Neural progenitor cell (in vitro differentiated cells): ENCODE measurements around the gene GPR137B. TPM values are rescaled to one million over a fixed set of nuclear protein-coding genes. Genes with fewer than 3 reads are reported as not detected.

Experiments used
- DNase-seq: peaks from one replicate; pipeline ENCODE4 v3.0.0-alpha.2; 2016; ENCODE audit warnings: low spot score
- H2AFZ ChIP-seq: fragments of 200-600 bp; sonication (generic); replicated peaks from 2 replicates; pipeline ENCODE4 v1.6.1; 2016; ENCODE audit warnings: antibody characterized with exemption
- H3F3A ChIP-seq: fragments of 200-600 bp; sonication (generic); 2 replicates; pipeline ENCODE4 v1.6.1; 2016; ENCODE audit warnings: antibody characterized with exemption, low read depth
- H3K27ac ChIP-seq: fragments of 200-600 bp; sonication (generic); 2 replicates; pipeline ENCODE4 v1.5.1; 2016; ENCODE audit warnings: mild to moderate bottlenecking
- H3K27me3 ChIP-seq: fragments of 200-600 bp; sonication (generic); 2 replicates; pipeline ENCODE4 v1.6.1; 2016; ENCODE audit warnings: mild to moderate bottlenecking, moderate library complexity
- H3K36me3 ChIP-seq: fragments of 200-600 bp; sonication (generic); 2 replicates; pipeline ENCODE4 v1.5.1; 2016
- H3K4me1 ChIP-seq: fragments of 200-600 bp; sonication (generic); 2 replicates; pipeline ENCODE4 v1.6.1; 2016; ENCODE audit warnings: mixed run types
- H3K4me2 ChIP-seq: fragments of 200-600 bp; sonication (generic); 2 replicates; pipeline ENCODE4 v1.6.1; 2016
- H3K4me3 ChIP-seq: fragments of 200-600 bp; sonication (generic); 2 replicates; pipeline ENCODE4 v1.5.1; 2016
- H3K79me2 ChIP-seq: fragments of 200-600 bp; sonication (generic); 2 replicates; pipeline ENCODE4 v1.6.1; 2016; ENCODE audit warnings: low read depth
- H3K9ac ChIP-seq: fragments of 200-600 bp; sonication (generic); 2 replicates; pipeline ENCODE4 v1.6.1; 2016
- H3K9me3 ChIP-seq: fragments of 200-600 bp; sonication (generic); 2 replicates; pipeline ENCODE4 v1.5.1; 2016; ENCODE audit warnings: low read depth
- H4K20me1 ChIP-seq: fragments of 200-600 bp; sonication (generic); 2 replicates; pipeline ENCODE4 v1.6.1; 2016; ENCODE audit warnings: low read depth
- H3K27ac Mint-ChIP-seq: 3 replicates; pipeline ENCODE4 v1.8.0; 2021; ENCODE audit warnings: mixed read lengths
- H3K27me3 Mint-ChIP-seq: 2 replicates; pipeline ENCODE4 v1.8.0; 2022; ENCODE audit warnings: low read depth, mild to moderate bottlenecking, inconsistent platforms, moderate library complexity, mixed read lengths; ENCODE audit not compliant: insufficient read depth
- H3K36me3 Mint-ChIP-seq: 3 replicates; pipeline ENCODE4 v1.8.0; 2021; ENCODE audit warnings: mixed read lengths
- H3K4me1 Mint-ChIP-seq: 3 replicates; pipeline ENCODE4 v1.8.0; 2021; ENCODE audit warnings: mixed read lengths
- H3K4me3 Mint-ChIP-seq: 3 replicates; pipeline ENCODE4 v1.8.0; 2021; ENCODE audit warnings: mild to moderate bottlenecking, moderate library complexity, mixed read lengths
- H3K9me3 Mint-ChIP-seq: 3 replicates; pipeline ENCODE4 v1.8.0; 2020; ENCODE audit warnings: mixed read lengths
- EZH2 ChIP-seq: fragments of 200-600 bp; sonication (generic); IDR thresholded peaks from 2 replicates; pipeline ENCODE4 v1.6.1; 2017; ENCODE audit warnings: antibody characterized with exemption, mild to moderate bottlenecking, moderate library complexity
- EZH2phosphoT487 ChIP-seq: fragments of 200-600 bp; sonication (generic); IDR thresholded peaks from 2 replicates; pipeline ENCODE4 v1.6.1; 2017; ENCODE audit warnings: antibody characterized with exemption
- total RNA-seq: library from RNA; depleted of rRNA; stranded (reverse); fragments of >200 nt; gene quantifications from 2 replicates; pipeline ENCODE4 v1.2.3, GENCODE V29; 2015; ENCODE audit warnings: low replicate concordance
- TF ChIP-seq, protein P1 (sequence below): fragments of 200-600 bp; sonication (generic); IDR thresholded peaks from 2 replicates; pipeline ENCODE4 v1.5.1; 2017; ENCODE audit warnings: antibody characterized with exemption, mild to moderate bottlenecking

The GPR137B gene
- total RNA-seq, 1 donor from 2014 or later, result 4.3 TPM

DNA sequence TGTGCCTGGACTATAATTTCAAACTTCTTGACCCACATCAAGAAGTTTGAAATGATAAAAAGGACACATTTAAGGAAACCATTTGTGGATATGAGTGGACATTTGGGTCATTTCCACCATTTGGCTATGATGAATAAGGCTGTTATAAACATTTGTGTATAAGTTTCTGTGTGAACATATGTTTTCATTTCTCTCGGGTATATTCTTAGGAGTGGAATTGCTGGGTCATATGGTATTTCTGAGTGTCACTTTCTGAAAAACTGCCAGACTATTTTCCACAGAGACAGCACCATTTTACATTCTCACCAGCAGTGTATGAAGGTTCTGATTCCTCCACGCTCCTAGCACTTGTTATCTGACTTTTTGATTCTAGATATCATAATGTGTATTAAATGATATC is 50.8 kb downstream of the GPR137B start:
- Mint-ChIP-seq H3K36me3 (peaks cover 60% of the 10 kb centered on the region), H3K4me3 (no peak overlapping the region), H3K9me3 (peaks cover 14% of the 10 kb centered on the region), H3K4me1 (no peaks in the 10 kb centered on the region), H3K27me3 (peaks cover 3% of the 10 kb centered on the region), H3K27ac (no peak overlapping the region)
- H3K4me2 ChIP-seq, result no peak overlapping the region
- H2AFZ ChIP-seq, result no peak overlapping the region
- H3K36me3 ChIP-seq, result no peaks in the 10 kb centered on the region
- no peaks in the 10 kb centered on the region for H3K27me3 ChIP-seq
- H3K4me1 ChIP-seq, result no peaks in the 10 kb centered on the region
- H4K20me1 ChIP-seq, result no peaks in the 10 kb centered on the region
- no peaks in the 10 kb centered on the region for H3K79me2 ChIP-seq
- H3K4me3 ChIP-seq, result no peak overlapping the region
- no peak for DNase-seq
- TF ChIP-seq EZH2phosphoT487 (no peak), EZH2 (no peak)
- TF ChIP-seq, protein P1, sequence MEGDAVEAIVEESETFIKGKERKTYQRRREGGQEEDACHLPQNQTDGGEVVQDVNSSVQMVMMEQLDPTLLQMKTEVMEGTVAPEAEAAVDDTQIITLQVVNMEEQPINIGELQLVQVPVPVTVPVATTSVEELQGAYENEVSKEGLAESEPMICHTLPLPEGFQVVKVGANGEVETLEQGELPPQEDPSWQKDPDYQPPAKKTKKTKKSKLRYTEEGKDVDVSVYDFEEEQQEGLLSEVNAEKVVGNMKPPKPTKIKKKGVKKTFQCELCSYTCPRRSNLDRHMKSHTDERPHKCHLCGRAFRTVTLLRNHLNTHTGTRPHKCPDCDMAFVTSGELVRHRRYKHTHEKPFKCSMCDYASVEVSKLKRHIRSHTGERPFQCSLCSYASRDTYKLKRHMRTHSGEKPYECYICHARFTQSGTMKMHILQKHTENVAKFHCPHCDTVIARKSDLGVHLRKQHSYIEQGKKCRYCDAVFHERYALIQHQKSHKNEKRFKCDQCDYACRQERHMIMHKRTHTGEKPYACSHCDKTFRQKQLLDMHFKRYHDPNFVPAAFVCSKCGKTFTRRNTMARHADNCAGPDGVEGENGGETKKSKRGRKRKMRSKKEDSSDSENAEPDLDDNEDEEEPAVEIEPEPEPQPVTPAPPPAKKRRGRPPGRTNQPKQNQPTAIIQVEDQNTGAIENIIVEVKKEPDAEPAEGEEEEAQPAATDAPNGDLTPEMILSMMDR, result no peak
- no peak overlapping the region for H3K27ac ChIP-seq
- no peaks in the 10 kb centered on the region for H3K9me3 ChIP-seq
- H3K9ac ChIP-seq, result no peak overlapping the region
- H3F3A ChIP-seq, result no peaks in the 10 kb centered on the region

DNA sequence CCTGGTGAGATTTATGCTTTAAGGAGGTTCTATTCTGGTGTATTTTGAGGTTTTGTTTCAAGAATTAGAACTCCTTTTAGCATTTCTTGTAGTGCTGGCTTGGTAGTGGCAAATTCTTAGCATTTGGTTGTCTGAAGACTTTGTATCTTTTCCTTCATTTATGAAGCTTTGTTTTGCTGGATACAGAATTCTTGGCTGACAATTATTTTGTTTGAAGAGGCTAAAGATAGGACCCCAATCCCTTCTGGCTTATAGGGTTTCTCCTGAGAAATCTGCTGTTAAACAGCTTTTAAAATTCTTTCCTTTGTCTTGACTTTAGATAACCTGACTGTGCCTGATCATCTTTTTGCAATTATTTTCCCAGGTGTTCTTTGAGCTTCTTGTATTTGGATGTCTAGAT is 58.6 kb downstream of the GPR137B start:
- H4K20me1 ChIP-seq, result no peaks in the 10 kb centered on the region
- no peak for DNase-seq
- no peak overlapping the region for H3K4me3 ChIP-seq
- H3K4me3 Mint-ChIP-seq, result no peak overlapping the region
- no peak overlapping the region for H3K9ac ChIP-seq
- H2AFZ ChIP-seq, result no peak overlapping the region
- no peak overlapping the region for H3K4me2 ChIP-seq
- no peaks in the 10 kb centered on the region for H3K79me2 ChIP-seq
- H3K4me1 ChIP-seq, result peaks cover 16% of the 10 kb centered on the region
- H3K27me3 ChIP-seq, result no peaks in the 10 kb centered on the region
- peaks cover 14% of the 10 kb centered on the region for H3F3A ChIP-seq
- H3K36me3 ChIP-seq, result no peaks in the 10 kb centered on the region
- peaks cover 3% of the 10 kb centered on the region for H3K27me3 Mint-ChIP-seq
- H3K9me3 ChIP-seq, result peaks cover 6% of the 10 kb centered on the region
- peaks cover 50% of the 10 kb centered on the region for H3K36me3 Mint-ChIP-seq
- TF ChIP-seq EZH2phosphoT487, result no peak
- TF ChIP-seq, protein P1, result no peak
- no peak for TF ChIP-seq EZH2
- H3K27ac Mint-ChIP-seq, result no peak overlapping the region
- H3K27ac ChIP-seq, result no peak overlapping the region
- H3K9me3 Mint-ChIP-seq, result peaks cover 42% of the 10 kb centered on the region
- no peaks in the 10 kb centered on the region for H3K4me1 Mint-ChIP-seq

DNA sequence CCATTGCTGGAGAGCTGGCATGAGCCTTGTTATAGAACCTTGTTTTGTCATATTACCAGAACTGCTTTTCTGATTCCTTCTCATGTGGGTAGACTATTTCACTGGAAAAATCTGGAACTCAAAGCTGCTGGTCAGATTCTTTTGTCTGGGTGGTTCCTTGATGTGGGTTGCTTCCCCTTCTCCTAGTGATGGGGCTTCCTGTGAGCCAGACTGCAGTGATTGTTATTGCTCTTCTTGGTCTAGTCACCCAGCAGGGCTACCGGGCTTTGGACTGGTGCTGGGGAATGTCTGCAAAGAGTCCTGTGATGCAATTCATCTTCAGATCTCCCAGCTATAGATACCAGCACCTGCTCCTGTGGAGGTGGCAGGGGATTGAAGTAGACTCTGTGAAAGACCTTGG is 59.4 kb downstream of the GPR137B start:
- Histone ChIP-seq H3K4me1 (peaks cover 23% of the 10 kb centered on the region), H3K27me3 (no peaks in the 10 kb centered on the region), H3K9me3 (peaks cover 6% of the 10 kb centered on the region), H3K79me2 (no peaks in the 10 kb centered on the region), H4K20me1 (no peaks in the 10 kb centered on the region), H3F3A (peaks cover 16% of the 10 kb centered on the region), H3K4me2 (no peak overlapping the region), H3K27ac (no peak overlapping the region), H3K9ac (no peak overlapping the region), H3K36me3 (no peaks in the 10 kb centered on the region), H2AFZ (no peak overlapping the region), H3K4me3 (no peak overlapping the region)
- TF ChIP-seq EZH2 (no peak), EZH2phosphoT487 (no peak)
- TF ChIP-seq, protein P1, result no peak
- H3K9me3 Mint-ChIP-seq, result peaks cover 40% of the 10 kb centered on the region
- no peak for DNase-seq
- no peak overlapping the region for H3K4me3 Mint-ChIP-seq
- peaks cover 50% of the 10 kb centered on the region for H3K36me3 Mint-ChIP-seq
- H3K4me1 Mint-ChIP-seq, result peaks cover 6% of the 10 kb centered on the region
- no peak overlapping the region for H3K27ac Mint-ChIP-seq
- peaks cover 3% of the 10 kb centered on the region for H3K27me3 Mint-ChIP-seq
